ENCODE measurements around the gene DAB2IP.
A peak's percentile ranks its signal among the peaks of the same experiment; 100 is the strongest.

The DAB2IP gene

DNA sequence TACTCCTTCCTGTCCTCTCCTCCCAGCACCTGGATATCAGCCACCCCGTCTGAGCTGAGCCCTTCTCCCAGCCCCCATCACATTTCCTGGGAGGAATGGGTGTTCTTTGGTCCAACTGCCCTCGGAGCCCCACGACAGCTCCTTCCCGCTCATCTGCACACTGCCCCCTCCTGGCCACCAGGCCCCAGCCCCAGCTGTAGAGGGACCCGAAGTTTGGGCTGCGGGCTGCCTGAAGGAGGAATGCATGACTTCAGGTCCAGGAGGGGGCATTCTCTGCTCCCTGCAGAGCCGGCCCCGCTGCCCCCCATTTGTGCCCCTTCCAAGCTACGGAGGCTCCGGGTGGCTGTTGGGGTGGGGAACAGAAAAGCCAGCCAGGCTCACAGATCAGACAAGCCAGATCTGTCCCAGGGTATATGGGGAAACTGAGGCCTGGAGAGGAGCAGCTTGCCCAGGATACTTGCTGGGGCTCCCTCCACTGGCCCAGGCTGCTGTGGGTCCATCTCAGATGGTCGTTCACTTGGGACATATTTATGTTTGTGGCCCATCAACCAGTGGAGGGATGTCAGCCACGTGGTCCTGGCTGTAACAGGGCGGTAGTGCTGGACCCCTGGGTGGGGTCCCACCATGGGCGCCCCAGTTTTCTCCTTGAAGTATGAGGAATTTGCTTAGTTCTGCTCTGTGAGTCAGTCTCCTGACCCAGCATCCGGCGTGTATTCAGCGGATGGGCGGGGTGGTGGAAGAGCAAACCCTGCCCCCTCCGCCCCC, 33.1 kb downstream of the DAB2IP start:
- no peaks in the 10 kb centered on the region for H3K9me3 ChIP-seq (ENCODE audit: control insufficient read depth, low read length)
- DNase-seq = peak; percentile 29
- no peak overlapping the region for H3K4me3 ChIP-seq (ENCODE audit: insufficient read depth in 1 of 2, low read depth in 1 of 2, low read length in 2 of 2)
- no peak overlapping the region for H2BK5ac ChIP-seq (ENCODE audit: low read depth, low read length, poor library complexity, severe bottlenecking)
- H2AK5ac ChIP-seq (ENCODE audit: low read length, severe bottlenecking) = no peak overlapping the region
- H3K23ac ChIP-seq (ENCODE audit: low read length in 2 of 2) = no peak overlapping the region
- no peak overlapping the region for H3K27ac ChIP-seq (ENCODE audit: low read length, poor library complexity, severe bottlenecking)
- H2BK15ac ChIP-seq (ENCODE audit: low read depth, poor library complexity, severe bottlenecking) = no peak overlapping the region
- no peak overlapping the region for H2BK120ac ChIP-seq (ENCODE audit: low read depth, low read length)
- peaks cover 0 to 44% of the 10 kb centered on the region in 2 experiments for H3K36me3 ChIP-seq (ENCODE audit: control insufficient read depth in 1 of 2, insufficient read depth in 2 of 2, low read depth in 1 of 2, low read length in 2 of 2)
- peaks cover 5% of the 10 kb centered on the region for H3K4me1 ChIP-seq (ENCODE audit: control insufficient read depth, insufficient read depth, low read depth, low read length)
- no peak overlapping the region for H3K4ac ChIP-seq (ENCODE audit: low read depth in 1 of 2, low read length in 2 of 2)
- no peak overlapping the region for H3K9ac ChIP-seq (ENCODE audit: low read length)
- no peak overlapping the region for H2BK12ac ChIP-seq (ENCODE audit: low read length in 2 of 2)
- H3K79me1 ChIP-seq (replicated peaks; ENCODE audit: low read length, poor library complexity, severe bottlenecking) = peaks cover 7% of the 10 kb centered on the region
- no peak overlapping the region for H4K91ac ChIP-seq (ENCODE audit: low read length)
- no peak overlapping the region for H3K18ac ChIP-seq (ENCODE audit: low read depth in 1 of 2, low read length in 2 of 2)
- no peak overlapping the region for H3K14ac ChIP-seq (ENCODE audit: low read length in 2 of 2)
- H3K27me3 ChIP-seq (ENCODE audit: control insufficient read depth in 1 of 2, insufficient read depth in 1 of 2, low read length in 2 of 2) = peaks cover 0 to 50% of the 10 kb centered on the region in 2 experiments
- H3K4me2 ChIP-seq (ENCODE audit: low read length, poor library complexity, severe bottlenecking) = no peak overlapping the region
- no peak overlapping the region for H4K8ac ChIP-seq (ENCODE audit: low read length)
- H2AFZ ChIP-seq (ENCODE audit: low read depth, low read length) = no peak overlapping the region
- WGBS = 72% methylated on average over 16 of the region's 19 CpGs

DNA sequence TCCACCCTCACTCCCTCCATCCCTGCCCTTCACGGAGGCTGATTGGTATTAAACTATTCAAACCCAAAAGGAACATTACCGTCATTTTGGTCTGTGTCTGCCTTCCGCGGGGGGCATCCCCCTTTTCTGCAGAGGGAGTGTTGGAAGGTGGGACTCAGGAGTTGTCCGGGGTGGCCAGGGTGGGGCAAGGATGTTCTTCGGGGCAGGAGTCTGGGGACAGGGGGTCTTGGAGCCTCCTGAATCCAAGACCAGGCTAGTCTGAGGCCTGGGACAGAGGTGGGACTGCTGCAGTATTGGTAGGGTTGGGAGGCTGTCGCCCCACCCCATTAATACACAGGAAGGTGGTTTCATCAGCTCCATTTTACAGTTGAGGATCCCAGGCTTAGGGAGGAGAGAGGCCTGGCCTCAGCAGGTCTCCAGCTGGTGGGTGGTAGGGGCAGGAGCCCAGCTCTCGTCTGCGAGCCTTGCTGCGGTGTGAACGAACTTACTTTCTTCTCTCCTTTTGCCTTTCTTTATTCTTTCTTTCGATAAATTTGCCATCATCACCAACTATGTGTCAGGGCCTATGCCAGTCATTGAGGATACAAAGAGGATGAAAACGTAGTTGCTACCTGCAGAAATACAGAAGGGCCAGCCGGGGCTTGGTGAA, 33.8 kb downstream of the DAB2IP start:
- Histone ChIP-seq H3K14ac (ENCODE audit: low read length in 2 of 2) (no peak overlapping the region), H3K4me1 (ENCODE audit: control insufficient read depth, insufficient read depth, low read depth, low read length) (peaks cover 5% of the 10 kb centered on the region), H3K23ac (ENCODE audit: low read length in 2 of 2) (no peak overlapping the region), H3K36me3 (ENCODE audit: control insufficient read depth in 1 of 2, insufficient read depth in 2 of 2, low read depth in 1 of 2, low read length in 2 of 2) (peaks cover 0 to 43% of the 10 kb centered on the region in 2 experiments), H3K27ac (ENCODE audit: low read length, poor library complexity, severe bottlenecking) (no peak overlapping the region), H3K79me1 (replicated peaks; ENCODE audit: low read length, poor library complexity, severe bottlenecking) (peaks cover 7% of the 10 kb centered on the region), H3K9me3 (ENCODE audit: control insufficient read depth, low read length) (no peaks in the 10 kb centered on the region), H3K4ac (ENCODE audit: low read depth in 1 of 2, low read length in 2 of 2) (no peak overlapping the region), H2BK120ac (ENCODE audit: low read depth, low read length) (no peak overlapping the region), H3K18ac (ENCODE audit: low read depth in 1 of 2, low read length in 2 of 2) (no peak overlapping the region), H3K9ac (ENCODE audit: low read length) (no peak overlapping the region), H2BK12ac (ENCODE audit: low read length in 2 of 2) (no peak overlapping the region), H4K91ac (ENCODE audit: low read length) (no peak overlapping the region), H4K8ac (ENCODE audit: low read length) (no peak overlapping the region), H2BK15ac (ENCODE audit: low read depth, poor library complexity, severe bottlenecking) (no peak overlapping the region), H2AK5ac (ENCODE audit: low read length, severe bottlenecking) (no peak overlapping the region), H2BK5ac (ENCODE audit: low read depth, low read length, poor library complexity, severe bottlenecking) (no peak overlapping the region), H3K4me2 (ENCODE audit: low read length, poor library complexity, severe bottlenecking) (no peak overlapping the region), H3K27me3 (ENCODE audit: control insufficient read depth in 1 of 2, insufficient read depth in 1 of 2, low read length in 2 of 2) (peaks cover 0 to 55% of the 10 kb centered on the region in 2 experiments), H3K4me3 (ENCODE audit: insufficient read depth in 1 of 2, low read depth in 1 of 2, low read length in 2 of 2) (peak overlapping the region in 1 of 2 experiments; percentile 3), H2AFZ (ENCODE audit: low read depth, low read length) (no peak overlapping the region)
- 83% methylated on average over 11 of the region's 14 CpGs for WGBS
- DNase-seq = no peak

DNA sequence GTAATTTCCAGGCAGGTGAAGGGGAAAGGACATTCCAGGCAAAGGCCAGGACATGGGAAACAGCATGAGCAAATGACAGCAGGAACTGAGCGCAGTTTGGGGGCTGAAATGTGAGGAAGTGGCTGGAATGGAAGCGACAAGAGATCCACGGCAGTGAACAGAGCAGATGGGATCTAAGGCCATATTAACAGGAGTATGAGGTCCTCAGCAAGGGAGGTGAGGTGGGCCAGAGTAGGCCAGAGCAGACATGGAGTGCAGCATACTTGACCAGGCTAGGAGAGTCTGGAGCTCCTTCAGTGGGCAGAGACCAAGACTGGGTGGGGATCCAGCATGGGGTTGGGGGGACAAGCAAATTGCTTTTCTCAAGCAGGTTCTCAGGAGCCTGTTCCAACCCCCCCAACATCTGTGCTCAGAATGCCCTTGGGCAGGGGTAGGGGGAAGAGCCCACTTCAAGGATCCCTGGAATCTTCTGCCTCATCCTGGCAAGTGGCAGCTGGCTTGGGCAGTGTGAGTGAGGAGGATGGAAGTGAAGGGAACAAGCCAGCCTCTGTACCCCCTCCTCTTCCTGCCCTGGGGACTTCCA, 34.5 kb downstream of the DAB2IP start:
- 92% methylated on average over 3 of the region's 3 CpGs for WGBS
- H3K4me3 ChIP-seq (ENCODE audit: insufficient read depth in 1 of 2, low read depth in 1 of 2, low read length in 2 of 2) = no peak overlapping the region
- H3K9me3 ChIP-seq (ENCODE audit: control insufficient read depth, low read length) = no peaks in the 10 kb centered on the region
- H3K4me2 ChIP-seq (ENCODE audit: low read length, poor library complexity, severe bottlenecking) = no peak overlapping the region
- peaks cover 7% of the 10 kb centered on the region for H3K79me1 ChIP-seq (replicated peaks; ENCODE audit: low read length, poor library complexity, severe bottlenecking)
- H3K4ac ChIP-seq (ENCODE audit: low read depth in 1 of 2, low read length in 2 of 2) = no peak overlapping the region
- no peak overlapping the region for H4K8ac ChIP-seq (ENCODE audit: low read length)
- H3K27me3 ChIP-seq (ENCODE audit: control insufficient read depth in 1 of 2, insufficient read depth in 1 of 2, low read length in 2 of 2) = peaks cover 0 to 60% of the 10 kb centered on the region in 2 experiments
- H3K14ac ChIP-seq (ENCODE audit: low read length in 2 of 2) = no peak overlapping the region
- H3K27ac ChIP-seq (ENCODE audit: low read length, poor library complexity, severe bottlenecking) = no peak overlapping the region
- H3K9ac ChIP-seq (ENCODE audit: low read length) = no peak overlapping the region
- no peak overlapping the region for H2AFZ ChIP-seq (ENCODE audit: low read depth, low read length)
- H3K4me1 ChIP-seq (ENCODE audit: control insufficient read depth, insufficient read depth, low read depth, low read length) = peaks cover 7% of the 10 kb centered on the region
- no peak overlapping the region for H2BK12ac ChIP-seq (ENCODE audit: low read length in 2 of 2)
- peaks cover 0 to 40% of the 10 kb centered on the region in 2 experiments for H3K36me3 ChIP-seq (ENCODE audit: control insufficient read depth in 1 of 2, insufficient read depth in 2 of 2, low read depth in 1 of 2, low read length in 2 of 2)
- no peak overlapping the region for H2AK5ac ChIP-seq (ENCODE audit: low read length, severe bottlenecking)
- no peak overlapping the region for H3K18ac ChIP-seq (ENCODE audit: low read depth in 1 of 2, low read length in 2 of 2)
- H3K23ac ChIP-seq (ENCODE audit: low read length in 2 of 2) = no peak overlapping the region
- no peak overlapping the region for H2BK5ac ChIP-seq (ENCODE audit: low read depth, low read length, poor library complexity, severe bottlenecking)
- DNase-seq = no peak
- no peak overlapping the region for H2BK15ac ChIP-seq (ENCODE audit: low read depth, poor library complexity, severe bottlenecking)
- H4K91ac ChIP-seq (ENCODE audit: low read length) = no peak overlapping the region
- H2BK120ac ChIP-seq (ENCODE audit: low read depth, low read length) = no peak overlapping the region

DNA sequence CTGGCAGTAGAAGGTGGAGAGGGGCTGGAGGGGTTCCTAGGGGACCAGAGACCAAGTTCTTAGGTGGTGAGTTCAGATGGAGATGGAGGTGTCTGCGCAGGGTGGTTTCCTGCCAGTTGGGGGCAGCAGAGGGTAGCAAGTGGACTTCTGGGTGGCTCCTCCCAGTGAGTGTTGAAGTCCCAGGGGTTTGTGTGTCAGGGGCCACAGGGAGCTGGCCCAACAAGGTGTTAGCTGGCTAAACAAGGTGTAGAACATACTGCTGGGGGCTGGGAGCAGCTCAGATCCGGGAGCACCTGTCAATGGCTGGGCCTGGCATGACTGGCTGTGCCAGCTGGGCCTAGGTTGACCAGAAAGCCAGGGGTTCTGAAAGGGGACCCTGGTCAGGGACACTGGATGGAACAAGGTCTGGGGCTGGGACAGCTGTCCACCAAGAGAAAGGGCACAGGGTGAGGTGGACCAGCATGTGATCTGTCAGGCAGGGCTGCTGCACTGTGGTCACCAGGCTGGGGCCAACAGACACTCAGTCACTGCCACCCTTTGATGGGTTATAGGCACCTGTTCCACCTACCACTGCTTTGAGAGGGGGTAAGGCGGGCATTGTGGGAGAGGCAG, 35.6 kb downstream of the DAB2IP start:
- Histone ChIP-seq H3K9me3 (ENCODE audit: control insufficient read depth, low read length) (no peaks in the 10 kb centered on the region), H2BK12ac (ENCODE audit: low read length in 2 of 2) (no peak overlapping the region), H3K4me1 (ENCODE audit: control insufficient read depth, insufficient read depth, low read depth, low read length) (peaks cover 7% of the 10 kb centered on the region), H2AFZ (ENCODE audit: low read depth, low read length) (no peak overlapping the region), H3K4me3 (ENCODE audit: insufficient read depth in 1 of 2, low read depth in 1 of 2, low read length in 2 of 2) (no peak overlapping the region), H2BK120ac (ENCODE audit: low read depth, low read length) (no peak overlapping the region), H2BK5ac (ENCODE audit: low read depth, low read length, poor library complexity, severe bottlenecking) (no peak overlapping the region), H2BK15ac (ENCODE audit: low read depth, poor library complexity, severe bottlenecking) (no peak overlapping the region), H3K9ac (ENCODE audit: low read length) (no peak overlapping the region), H3K4ac (ENCODE audit: low read depth in 1 of 2, low read length in 2 of 2) (no peak overlapping the region), H3K4me2 (ENCODE audit: low read length, poor library complexity, severe bottlenecking) (no peak overlapping the region), H3K23ac (ENCODE audit: low read length in 2 of 2) (no peak overlapping the region), H3K14ac (ENCODE audit: low read length in 2 of 2) (no peak overlapping the region), H3K79me1 (replicated peaks; ENCODE audit: low read length, poor library complexity, severe bottlenecking) (peaks cover 5% of the 10 kb centered on the region), H3K36me3 (ENCODE audit: control insufficient read depth in 1 of 2, insufficient read depth in 2 of 2, low read depth in 1 of 2, low read length in 2 of 2) (peaks cover 0 to 28% of the 10 kb centered on the region in 2 experiments), H4K8ac (ENCODE audit: low read length) (no peak overlapping the region), H3K27me3 (ENCODE audit: control insufficient read depth in 1 of 2, insufficient read depth in 1 of 2, low read length in 2 of 2) (peaks cover 0 to 50% of the 10 kb centered on the region in 2 experiments), H3K27ac (ENCODE audit: low read length, poor library complexity, severe bottlenecking) (no peak overlapping the region), H2AK5ac (ENCODE audit: low read length, severe bottlenecking) (no peak overlapping the region), H4K91ac (ENCODE audit: low read length) (no peak overlapping the region), H3K18ac (ENCODE audit: low read depth in 1 of 2, low read length in 2 of 2) (no peak overlapping the region)
- DNase-seq = peak; percentile 66
- WGBS = 47% methylated on average over 3 of the region's 3 CpGs
